CD4-positive, alpha-beta T cell treated with Interferon alpha-2 for 1 hour (primary cell): ENCODE measurements around the gene RCBTB2.
A peak's percentile ranks its signal among the peaks of the same experiment; 100 is the strongest.
"Not testable (repeated sequence)": the region's sequence is repeated elsewhere in the genome, so short reads cannot be mapped to it uniquely, and the experiment has no call there.

Experiments used
- DNase-seq, 2 donors: peaks; one replicate each; pipeline ENCODE4 v3.0.0-alpha.2; 2020 to 2022

Gene RCBTB2

GRCh38 chr13:48532506-48533499 lies at the start of gene RCBTB2:
Gene RCBTB2, minus strand, starts transcription at chr13:48533080. Its CDS starts 11,141 bp downstream, at chr13:48521939.
- DNase-seq: peak; percentile 99

GRCh38 chr13:48582084-48582483 lies 49.2 kb upstream of the RCBTB2 start:
- DNase-seq: no peak

- DNase-seq: no peak
Observed at GRCh38 chr13:48580896-48581295, 48.0 kb upstream of the RCBTB2 start.

- DNase-seq: peak; percentile 67 to 83
Observed at GRCh38 chr13:48580185-48580803, 47.4 kb upstream of the RCBTB2 start.

GRCh38 chr13:48579919-48580180 lies 47.0 kb upstream of the RCBTB2 start:
- DNase-seq: not testable (repeated sequence)

- DNase-seq: peak in 1 of 2 donors; percentile 23
Observed at GRCh38 chr13:48579165-48579918, 46.5 kb upstream of the RCBTB2 start.

GRCh38 chr13:48578516-48579164 lies 45.8 kb upstream of the RCBTB2 start:
- no peak for DNase-seq

GRCh38 chr13:48576448-48577010 lies 43.6 kb upstream of the RCBTB2 start:
- DNase-seq: no peak

GRCh38 chr13:48575031-48575430 lies 42.2 kb upstream of the RCBTB2 start:
- peak in 1 of 2 donors; percentile 32 for DNase-seq

GRCh38 chr13:48574041-48574796 lies 41.3 kb upstream of the RCBTB2 start:
- peak in 1 of 2 donors; percentile 25 for DNase-seq

GRCh38 chr13:48573213-48574007 lies 40.5 kb upstream of the RCBTB2 start:
- no peak for DNase-seq

- DNase-seq: no peak
Observed at GRCh38 chr13:48571126-48571913, 38.4 kb upstream of the RCBTB2 start.

- DNase-seq: no peak
Observed at GRCh38 chr13:48570216-48570828, 37.4 kb upstream of the RCBTB2 start.

- no peak for DNase-seq
Observed at GRCh38 chr13:48569104-48569666, 36.3 kb upstream of the RCBTB2 start.

- no peak for DNase-seq
Observed at GRCh38 chr13:48568370-48569103, 35.7 kb upstream of the RCBTB2 start.

- DNase-seq: no peak
Observed at GRCh38 chr13:48567515-48568369, 34.9 kb upstream of the RCBTB2 start.

- no peak for DNase-seq
Observed at GRCh38 chr13:48564056-48564455, 31.2 kb upstream of the RCBTB2 start.

GRCh38 chr13:48563626-48564025 lies 30.7 kb upstream of the RCBTB2 start:
- no peak for DNase-seq
